Omental fat pad (tissue), 4 donors: ENCODE results near the gene TULP3. TPM values are rescaled to one million over a fixed set of nuclear protein-coding genes. Genes with fewer than 3 reads are reported as not detected.

ENCODE experiments used
- ATAC-seq: fragments of 150-250 bp; one replicate; pipeline ENCODE4 v1.9.1; 2016; ENCODE audit warnings: mild to moderate bottlenecking, moderate library complexity; ENCODE audit not compliant: low FRiP score
- DNase-seq: peaks from one replicate; pipeline ENCODE4 v3.0.0-alpha.2; 2019; ENCODE audit warnings: low spot score
- total RNA-seq, 4 donors: library from RNA; depleted of rRNA; stranded (reverse); fragments of >200 nt; gene quantifications; one replicate each; pipeline ENCODE4 v1.1.0, GENCODE V29; 2016
- TF ChIP-seq, protein P1 (sequence below), 3 donors: fragments of 450-650 bp; IDR thresholded peaks; one replicate each; pipeline ENCODE4 v1.5.1; 2016 to 2017; ENCODE audit warnings: antibody characterized with exemption in 3 of 3, mild to moderate bottlenecking in 3 of 3, moderate library complexity in 2 of 3

The TULP3 gene
- total RNA-seq, 4 donors from 2014 or later: 7.8 to 25.4 (median 21.1) TPM

GRCh38 chr12:2877047-2877952, 13.4 kb upstream of the TULP3 start, which contains the start of the genes FOXM1 and RHNO1:
FOXM1 (minus strand) TSS chr12:2877174; CDS start chr12:2874478, 2,696 bp downstream.
RHNO1 (plus strand) TSS chr12:2877223; CDS start chr12:2885367, 8,144 bp downstream.
- peak; percentile 71 for DNase-seq
- peak; percentile 87 for ATAC-seq

DNA sequence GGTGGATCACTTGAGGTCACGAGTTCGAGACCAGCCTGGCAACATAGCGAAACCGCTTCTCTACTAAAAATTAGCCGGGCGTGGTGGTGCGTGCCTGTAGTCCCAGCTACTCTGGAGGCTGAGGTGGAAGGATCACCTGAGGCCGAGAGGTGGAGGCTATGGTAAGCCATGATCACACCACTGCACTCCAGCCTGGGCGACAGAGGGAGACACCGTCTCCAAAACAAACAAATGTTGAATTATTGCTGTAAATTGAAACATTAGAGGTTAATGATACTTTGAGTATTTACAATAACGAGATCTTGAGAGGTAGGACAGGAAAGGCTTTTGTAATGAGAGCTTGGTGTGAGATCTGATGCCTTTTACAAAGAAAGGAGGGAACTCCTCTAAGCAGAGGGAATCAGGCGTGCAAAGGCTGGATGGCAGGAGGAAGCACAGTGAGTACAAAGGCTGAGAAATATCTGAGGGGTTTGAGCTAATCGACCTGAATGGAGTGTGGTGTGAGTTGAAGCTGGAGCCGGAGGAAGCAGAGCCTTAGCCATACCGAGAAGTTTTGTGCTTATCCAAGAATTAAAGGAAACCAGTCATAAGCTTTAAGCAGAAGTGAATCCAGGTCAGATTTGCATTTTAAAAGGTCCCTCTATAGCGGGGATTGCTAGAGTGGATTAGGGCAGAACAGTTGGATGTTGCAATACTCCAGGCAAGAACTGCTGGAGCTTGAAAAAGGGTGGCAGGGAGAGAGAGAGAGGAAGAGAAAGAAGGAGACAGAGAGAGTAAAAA, 12.5 kb upstream of the TULP3 start:
- TF ChIP-seq, protein P1, sequence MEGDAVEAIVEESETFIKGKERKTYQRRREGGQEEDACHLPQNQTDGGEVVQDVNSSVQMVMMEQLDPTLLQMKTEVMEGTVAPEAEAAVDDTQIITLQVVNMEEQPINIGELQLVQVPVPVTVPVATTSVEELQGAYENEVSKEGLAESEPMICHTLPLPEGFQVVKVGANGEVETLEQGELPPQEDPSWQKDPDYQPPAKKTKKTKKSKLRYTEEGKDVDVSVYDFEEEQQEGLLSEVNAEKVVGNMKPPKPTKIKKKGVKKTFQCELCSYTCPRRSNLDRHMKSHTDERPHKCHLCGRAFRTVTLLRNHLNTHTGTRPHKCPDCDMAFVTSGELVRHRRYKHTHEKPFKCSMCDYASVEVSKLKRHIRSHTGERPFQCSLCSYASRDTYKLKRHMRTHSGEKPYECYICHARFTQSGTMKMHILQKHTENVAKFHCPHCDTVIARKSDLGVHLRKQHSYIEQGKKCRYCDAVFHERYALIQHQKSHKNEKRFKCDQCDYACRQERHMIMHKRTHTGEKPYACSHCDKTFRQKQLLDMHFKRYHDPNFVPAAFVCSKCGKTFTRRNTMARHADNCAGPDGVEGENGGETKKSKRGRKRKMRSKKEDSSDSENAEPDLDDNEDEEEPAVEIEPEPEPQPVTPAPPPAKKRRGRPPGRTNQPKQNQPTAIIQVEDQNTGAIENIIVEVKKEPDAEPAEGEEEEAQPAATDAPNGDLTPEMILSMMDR (IDR thresholded peaks at IDR 0.05): no peak
- DNase-seq (no peak), ATAC-seq (peak; percentile 14)

More at GRCh38 chr12:2877047-2877952, 13.4 kb upstream of the TULP3 start, which contains the start of the genes FOXM1 and RHNO1:
- TF ChIP-seq, protein P1 (IDR thresholded peaks at IDR 0.05): no peak

GRCh38 chr12:2879853-2880252, 10.8 kb upstream of the TULP3 start:
- ATAC-seq (no peak), DNase-seq (no peak)
- TF ChIP-seq, protein P1 (IDR thresholded peaks at IDR 0.05): no peak

DNA sequence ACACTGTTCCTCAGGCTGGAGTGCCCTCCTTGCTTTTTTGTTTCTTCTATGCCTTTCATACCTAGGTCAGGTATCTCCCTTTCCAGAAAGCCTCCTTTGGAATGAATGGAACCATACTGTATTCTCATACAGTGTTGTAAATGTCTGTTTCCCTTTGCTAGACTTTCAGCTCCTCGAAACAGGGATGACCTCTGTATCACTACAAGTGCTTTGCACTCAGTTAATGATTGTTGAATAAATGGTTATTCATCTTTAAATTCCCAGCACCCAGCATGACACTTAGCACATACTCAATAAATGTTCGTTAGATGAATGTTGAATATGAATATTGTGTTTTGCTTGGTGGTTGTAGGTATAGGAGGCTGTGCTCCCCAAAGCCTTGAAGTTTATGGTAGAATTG, 5.9 kb upstream of the TULP3 start:
- ATAC-seq (no peak), DNase-seq (no peak)
- TF ChIP-seq, protein P1 (IDR thresholded peaks at IDR 0.05): no peak

DNA sequence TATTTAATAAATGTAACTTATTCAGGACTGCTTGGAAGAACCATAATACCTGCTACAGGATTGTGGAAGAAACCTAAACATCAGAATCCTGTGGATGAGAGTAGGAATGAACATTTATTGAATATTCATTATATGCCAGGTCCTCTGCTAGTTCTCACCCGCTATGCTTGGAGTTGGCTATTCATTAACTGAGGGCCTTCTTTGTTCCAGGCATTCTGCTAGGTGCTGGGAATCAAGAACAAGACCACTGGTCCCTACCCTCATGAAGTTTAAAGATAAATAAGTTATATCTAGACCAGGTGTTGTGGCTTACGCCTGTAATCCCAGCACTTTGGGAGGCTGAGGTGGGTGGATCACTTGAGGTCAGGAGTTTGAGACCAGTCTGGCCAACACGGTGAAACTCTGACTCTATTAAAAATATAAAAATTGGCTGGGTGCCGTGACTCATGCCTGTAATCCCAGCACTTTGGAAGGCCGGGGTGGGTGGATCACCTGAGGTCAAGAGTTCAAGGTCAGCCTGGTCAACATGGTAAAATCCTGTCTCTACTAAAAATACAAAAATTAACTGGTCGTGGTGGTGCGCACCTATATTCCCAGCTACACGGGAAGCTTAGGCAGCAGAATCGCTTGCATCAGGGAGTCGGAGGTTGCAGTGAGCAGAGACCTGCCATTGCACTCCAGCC, 3.8 kb upstream of the TULP3 start:
- TF ChIP-seq, protein P1 (IDR thresholded peaks at IDR 0.05): no peak
- no peak for DNase-seq
- no peak for ATAC-seq

GRCh38 chr12:2890001-2890387, 697 bp upstream of the TULP3 start:
- TF ChIP-seq, protein P1 (IDR thresholded peaks at IDR 0.05): no peak
- DNase-seq: no peak
- ATAC-seq: no peak
